ENCODE data around the gene MYL4.
"Not testable (repeated sequence)": the region's sequence is repeated elsewhere in the genome, so short reads cannot be mapped to it uniquely, and the experiment has no call there.

Gene MYL4

GRCh38 chr17:47221154-47221553, 12.0 kb downstream of the MYL4 start:
- no peak for DNase-seq (ENCODE audit: low read depth)

- DNase-seq (ENCODE audit: low read depth) = no peak
Measured at GRCh38 chr17:47222047-47222446, 12.9 kb downstream of the MYL4 start.

- DNase-seq (ENCODE audit: low read depth) = peak; percentile 34
Measured at GRCh38 chr17:47223007-47223406, 13.9 kb downstream of the MYL4 start.

- no peak for DNase-seq (ENCODE audit: low read depth)
Measured at GRCh38 chr17:47223460-47223859, 14.3 kb downstream of the MYL4 start.

- not testable (repeated sequence) for DNase-seq (ENCODE audit: low read depth)
Measured at GRCh38 chr17:47224077-47224476, 14.9 kb downstream of the MYL4 start.

GRCh38 chr17:47224966-47225365, 15.8 kb downstream of the MYL4 start:
- peak; percentile 63 for DNase-seq (ENCODE audit: low read depth)

GRCh38 chr17:47225436-47225858, 16.3 kb downstream of the MYL4 start:
- DNase-seq (ENCODE audit: low read depth) = peak; percentile 90

- peak; percentile 57 for DNase-seq (ENCODE audit: low read depth)
Measured at GRCh38 chr17:47225911-47226688, 17.0 kb downstream of the MYL4 start.

GRCh38 chr17:47227862-47228261, 18.7 kb downstream of the MYL4 start:
- no peak for DNase-seq (ENCODE audit: low read depth)

- DNase-seq (ENCODE audit: low read depth) = peak; percentile 99
Measured at GRCh38 chr17:47229535-47230443, 20.6 kb downstream of the MYL4 start.

GRCh38 chr17:47230864-47231263, 21.7 kb downstream of the MYL4 start:
- no peak for DNase-seq (ENCODE audit: low read depth)

- no peak for DNase-seq (ENCODE audit: low read depth)
Measured at GRCh38 chr17:47231334-47231733, 22.2 kb downstream of the MYL4 start.

GRCh38 chr17:47231866-47232265, 22.7 kb downstream of the MYL4 start:
- no peak for DNase-seq (ENCODE audit: low read depth)

- no peak for DNase-seq (ENCODE audit: low read depth)
Measured at GRCh38 chr17:47232465-47232864, 23.3 kb downstream of the MYL4 start.

GRCh38 chr17:47235506-47235905, 26.4 kb downstream of the MYL4 start:
- DNase-seq (ENCODE audit: low read depth) = no peak

- no peak for DNase-seq (ENCODE audit: low read depth)
Measured at GRCh38 chr17:47235923-47236322, 26.8 kb downstream of the MYL4 start.

- no peak for DNase-seq (ENCODE audit: low read depth)
Measured at GRCh38 chr17:47237841-47238240, 28.7 kb downstream of the MYL4 start.

GRCh38 chr17:47238321-47239010, 29.3 kb downstream of the MYL4 start:
- no peak for DNase-seq (ENCODE audit: low read depth)

GRCh38 chr17:47239619-47239966, 30.4 kb downstream of the MYL4 start:
- no peak for DNase-seq (ENCODE audit: low read depth)

- DNase-seq (ENCODE audit: low read depth) = peak; percentile 94
Measured at GRCh38 chr17:47239967-47240651, 31.0 kb downstream of the MYL4 start.

- no peak for DNase-seq (ENCODE audit: low read depth)
Measured at GRCh38 chr17:47240806-47241205, 31.7 kb downstream of the MYL4 start.

GRCh38 chr17:47242648-47243047, 33.5 kb downstream of the MYL4 start:
- no peak for DNase-seq (ENCODE audit: low read depth)

Measured in iris pigment epithelial cell (primary cell).